Measurements from ENCODE around the gene SEC24B. TPM values are rescaled to one million over a fixed set of nuclear protein-coding genes. Genes with fewer than 3 reads are reported as not detected.

Gene SEC24B
- 10 to 100 TPM; 34.8 to 41.0 (median 37.8) TPM for total RNA-seq

DNA sequence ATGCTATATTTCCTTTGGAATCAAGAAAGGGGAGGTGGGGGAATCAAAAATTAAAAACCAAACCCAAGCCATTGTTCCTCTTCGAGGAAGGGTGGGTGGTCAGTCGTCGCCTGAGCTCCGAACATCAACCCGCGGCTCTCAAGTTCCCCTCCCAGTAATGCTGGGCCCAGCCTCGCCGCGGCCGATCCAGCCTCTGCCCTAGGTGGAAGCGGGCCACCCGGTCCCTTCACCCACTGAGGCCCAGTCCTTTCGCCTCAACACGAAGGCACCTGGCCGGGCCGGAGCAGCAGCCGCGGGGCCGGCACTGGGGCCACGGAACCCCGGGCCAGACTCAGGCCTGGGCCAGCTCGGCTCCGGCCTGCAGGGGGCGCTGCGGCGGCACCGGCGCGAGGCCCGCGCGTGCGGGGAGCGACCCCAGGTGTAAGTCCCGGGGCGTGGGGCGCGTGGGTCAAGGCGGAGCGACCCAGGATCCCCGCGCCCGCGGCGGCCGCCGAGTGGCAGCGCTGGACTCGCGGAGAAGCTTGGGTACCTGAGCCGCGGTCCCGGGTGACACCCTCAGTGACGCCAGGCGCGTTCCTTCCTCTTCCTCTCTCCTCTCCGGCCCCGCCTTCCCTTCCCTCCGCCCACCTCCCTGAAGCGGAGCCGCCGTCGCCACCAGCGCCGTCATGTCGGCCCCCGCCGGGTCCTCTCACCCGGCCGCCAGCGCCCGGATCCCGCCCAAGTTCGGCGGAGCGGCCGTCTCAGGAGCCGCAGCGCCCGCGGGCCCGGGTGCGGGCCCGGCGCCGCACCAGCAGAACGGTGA, at the start of gene SEC24B:
TSS of gene SEC24B (plus strand) at position 611 of the 802 bp plus-strand sequence. CDS start at position 666, 55 bp downstream.
- peak; percentile 56 for DNase-seq (ENCODE audit: low spot score)
- peak; percentile 91 for ATAC-seq (ENCODE audit: low FRiP score)
- TF ChIP-seq, protein P1, sequence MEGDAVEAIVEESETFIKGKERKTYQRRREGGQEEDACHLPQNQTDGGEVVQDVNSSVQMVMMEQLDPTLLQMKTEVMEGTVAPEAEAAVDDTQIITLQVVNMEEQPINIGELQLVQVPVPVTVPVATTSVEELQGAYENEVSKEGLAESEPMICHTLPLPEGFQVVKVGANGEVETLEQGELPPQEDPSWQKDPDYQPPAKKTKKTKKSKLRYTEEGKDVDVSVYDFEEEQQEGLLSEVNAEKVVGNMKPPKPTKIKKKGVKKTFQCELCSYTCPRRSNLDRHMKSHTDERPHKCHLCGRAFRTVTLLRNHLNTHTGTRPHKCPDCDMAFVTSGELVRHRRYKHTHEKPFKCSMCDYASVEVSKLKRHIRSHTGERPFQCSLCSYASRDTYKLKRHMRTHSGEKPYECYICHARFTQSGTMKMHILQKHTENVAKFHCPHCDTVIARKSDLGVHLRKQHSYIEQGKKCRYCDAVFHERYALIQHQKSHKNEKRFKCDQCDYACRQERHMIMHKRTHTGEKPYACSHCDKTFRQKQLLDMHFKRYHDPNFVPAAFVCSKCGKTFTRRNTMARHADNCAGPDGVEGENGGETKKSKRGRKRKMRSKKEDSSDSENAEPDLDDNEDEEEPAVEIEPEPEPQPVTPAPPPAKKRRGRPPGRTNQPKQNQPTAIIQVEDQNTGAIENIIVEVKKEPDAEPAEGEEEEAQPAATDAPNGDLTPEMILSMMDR (IDR thresholded peaks at IDR 0.05) = peak in 2 of 3 donors; percentile 89 to 99

DNA sequence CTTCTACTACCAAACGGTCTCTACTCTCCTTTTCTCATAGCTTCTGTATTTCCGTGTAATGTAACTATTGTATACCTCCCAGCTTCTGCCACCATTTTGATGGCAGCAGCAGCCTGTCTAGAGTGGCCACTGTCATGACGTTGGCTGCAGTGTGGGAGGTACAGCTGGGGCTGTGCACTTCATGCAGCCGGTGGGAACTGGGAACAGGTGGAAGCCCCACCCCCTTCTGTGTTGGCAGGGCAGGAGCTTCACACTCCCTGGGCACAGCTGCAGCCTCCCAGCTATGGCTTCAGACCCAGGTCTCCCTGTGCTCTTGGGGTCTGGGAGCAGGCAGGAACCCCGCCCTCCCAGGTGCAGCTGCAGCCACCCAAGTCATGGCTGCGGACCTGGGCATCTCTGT, 49.8 kb upstream of the SEC24B start:
- DNase-seq (ENCODE audit: low spot score) (no peak), ATAC-seq (ENCODE audit: low FRiP score) (no peak)
- TF ChIP-seq, protein P1 (IDR thresholded peaks at IDR 0.05) = no peak

DNA sequence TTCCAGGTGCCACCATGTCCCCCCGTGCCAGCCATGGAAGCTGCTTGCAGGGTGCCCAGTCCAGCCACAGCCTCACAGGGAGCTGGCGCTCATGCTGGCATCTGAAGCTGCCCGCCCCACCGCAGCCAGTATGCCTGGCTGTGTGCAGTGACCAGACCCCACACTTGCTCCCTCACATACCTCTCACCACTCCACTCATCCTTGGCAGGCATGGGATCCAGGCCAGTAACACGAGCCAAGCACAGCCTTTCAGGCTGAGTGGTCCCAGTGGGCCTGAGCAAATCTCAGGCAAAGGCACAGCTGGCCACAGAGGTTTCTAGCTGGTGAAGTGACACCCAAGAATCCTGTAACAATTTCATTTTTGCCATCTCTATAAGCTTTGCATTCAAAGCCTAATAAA, 48.4 kb upstream of the SEC24B start:
- DNase-seq (ENCODE audit: low spot score) (no peak), ATAC-seq (ENCODE audit: low FRiP score) (no peak)
- TF ChIP-seq, protein P1 (IDR thresholded peaks at IDR 0.05) = no peak

DNA sequence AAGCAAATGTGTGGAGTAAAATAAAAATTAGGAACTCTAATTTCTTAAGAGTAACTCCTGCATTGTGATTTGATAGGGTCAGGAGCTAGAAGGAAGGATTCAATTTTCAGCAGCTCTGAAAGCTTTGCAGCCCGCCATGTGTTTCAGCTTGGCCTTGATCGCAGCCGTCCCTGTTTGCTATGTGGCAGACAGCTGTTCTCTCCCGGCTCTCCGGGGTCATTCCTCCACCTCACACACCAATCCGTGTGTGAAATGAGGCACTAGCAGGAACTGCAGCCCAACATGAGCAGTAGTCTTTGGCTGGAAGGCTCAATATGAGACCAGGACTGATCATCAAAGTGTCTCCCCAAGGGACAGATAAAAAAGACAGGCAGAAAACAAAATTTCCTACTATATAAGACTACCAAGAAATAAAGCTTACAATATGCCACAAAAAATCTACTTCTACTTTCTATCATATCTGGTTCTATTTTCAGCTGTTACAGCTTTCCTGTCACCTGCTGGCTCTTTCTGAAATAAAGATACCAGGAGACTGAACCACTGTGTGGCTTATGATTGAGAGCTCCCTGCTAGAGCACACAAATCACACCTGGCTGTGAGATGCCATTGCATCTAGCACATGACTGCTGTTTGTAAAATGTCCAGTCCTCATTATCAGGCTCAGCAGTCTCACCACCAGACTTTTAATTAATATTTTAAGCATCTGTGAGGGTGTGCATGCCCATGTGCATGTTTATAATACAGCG, 44.1 kb upstream of the SEC24B start:
- no peak for DNase-seq (ENCODE audit: low spot score)
- ATAC-seq (ENCODE audit: low FRiP score) = no peak
- TF ChIP-seq, protein P1 (IDR thresholded peaks at IDR 0.05) = no peak

DNA sequence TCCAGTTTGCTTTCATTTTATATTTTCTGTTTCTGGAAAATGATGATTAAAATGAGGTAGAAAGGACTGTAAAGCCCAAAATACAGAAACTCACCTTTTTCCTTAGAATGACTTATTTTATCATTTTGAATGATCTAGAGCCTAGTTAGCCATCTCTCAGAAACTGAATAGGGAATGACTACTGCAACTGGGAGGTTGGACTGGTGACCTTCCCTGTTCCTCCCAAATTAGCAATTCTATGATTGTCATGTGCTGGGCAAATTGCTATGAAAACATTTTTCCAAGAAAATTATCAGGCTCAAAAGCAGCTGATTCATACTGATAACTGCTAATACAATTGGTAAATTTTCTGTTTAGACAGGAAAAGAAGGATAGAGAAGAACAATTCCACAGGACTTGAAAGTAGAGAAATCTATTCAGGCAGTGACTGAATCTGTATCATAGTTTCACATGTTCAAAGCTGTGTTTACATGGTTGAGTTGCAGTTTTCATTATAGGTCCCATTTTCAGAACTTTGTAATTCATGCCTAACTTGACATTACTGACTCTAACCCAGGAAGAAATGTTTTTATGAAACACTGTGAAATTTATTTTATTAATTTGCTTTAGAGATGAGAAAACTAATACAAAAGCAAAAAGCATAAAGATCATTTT, 43.4 kb upstream of the SEC24B start:
- ATAC-seq (ENCODE audit: low FRiP score) (no peak), DNase-seq (ENCODE audit: low spot score) (no peak)
- TF ChIP-seq, protein P1 (IDR thresholded peaks at IDR 0.05) = no peak

DNA sequence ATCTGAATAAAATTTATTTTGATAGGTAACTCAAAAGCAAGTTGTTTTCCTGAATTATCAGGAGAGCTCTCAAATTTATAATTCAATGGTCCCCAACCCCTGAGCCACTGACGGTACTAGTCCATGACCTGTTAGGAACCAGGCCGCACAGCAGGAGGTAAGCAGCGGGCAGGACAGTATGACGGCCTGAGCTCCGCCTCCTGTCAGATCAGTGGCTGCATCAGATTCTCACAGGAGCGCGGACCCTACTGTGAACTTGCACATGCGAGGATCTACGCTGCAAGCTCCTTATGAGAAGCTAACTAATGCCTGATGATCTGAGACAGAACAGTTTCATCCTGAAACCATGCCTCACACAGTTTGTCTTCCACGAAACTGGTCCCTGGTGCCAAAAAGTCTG, 37.9 kb upstream of the SEC24B start:
- DNase-seq (ENCODE audit: low spot score) (no peak), ATAC-seq (ENCODE audit: low FRiP score) (no peak)
- TF ChIP-seq, protein P1 (IDR thresholded peaks at IDR 0.05) = no peak

All from omental fat pad (tissue), 4 donors.